ENCODE data around the gene ETFB.

The ETFB gene

DNA sequence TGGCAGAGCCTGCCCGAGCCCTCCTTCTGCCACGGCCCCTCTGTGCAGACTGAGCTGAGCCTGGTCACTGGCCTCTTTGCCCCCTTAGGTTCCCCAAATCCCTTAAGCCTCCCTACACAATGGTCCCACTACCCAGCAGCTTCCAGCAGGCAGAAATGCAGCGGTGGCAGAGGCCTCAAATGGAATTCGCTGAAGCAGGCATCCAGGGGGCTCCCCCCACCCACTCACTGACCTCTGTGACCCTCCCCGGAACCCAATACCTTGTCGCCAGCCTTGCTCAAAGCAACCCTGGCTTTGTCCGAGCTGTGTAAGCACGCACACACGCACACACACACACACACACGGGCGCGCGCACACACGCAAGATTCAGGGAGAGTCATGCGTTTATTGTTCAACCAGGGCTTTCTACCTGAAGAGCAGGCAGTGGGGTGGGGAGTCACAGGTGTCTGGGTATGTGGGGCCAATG is 21.8 kb upstream of the ETFB start, which contains the start of gene LIM2:
Gene LIM2, minus strand, starts transcription at position 51 of the 466 bp plus-strand sequence. CDS start 531 bp downstream, outside the sequence.
- TF ChIP-seq POLR2A (IDR thresholded peaks at IDR 0.05; ENCODE audit: low read length) (no peak), GATA1 (IDR thresholded peaks at IDR 0.05; ENCODE audit: low read depth, low read length) (no peak)
- DNase-seq: no peak

DNA sequence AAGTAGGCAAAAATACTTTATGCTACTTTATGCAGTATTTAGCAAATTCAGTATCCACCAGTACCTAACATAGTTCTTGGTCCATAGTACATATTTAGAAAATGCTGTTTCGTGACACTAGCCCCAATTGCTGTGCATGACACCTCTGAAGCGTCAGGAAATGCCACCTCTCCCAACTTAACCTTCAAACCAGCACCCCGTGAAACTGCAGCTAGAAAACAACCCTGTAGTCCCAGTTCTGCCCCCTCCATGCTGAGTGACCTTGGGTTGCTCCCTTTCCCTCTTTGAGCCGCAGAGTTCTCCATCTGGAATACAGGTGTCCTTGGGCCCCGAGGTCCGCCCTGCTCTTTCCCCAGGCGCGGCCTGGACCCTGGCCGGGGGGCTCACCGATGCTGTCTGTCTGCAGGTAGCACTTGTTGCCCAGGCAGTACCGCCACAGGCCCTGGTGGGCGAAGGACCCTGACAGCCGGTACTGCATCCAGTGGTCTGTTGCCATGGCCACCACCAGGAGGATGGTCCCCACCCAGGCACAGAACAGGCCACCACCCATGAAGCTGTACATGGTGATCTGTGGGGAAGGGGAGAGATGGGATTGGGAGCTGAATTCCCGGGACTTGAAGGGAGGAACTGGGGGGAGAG is 20.8 kb upstream of the ETFB start:
- no peak for TF ChIP-seq GATA1 (IDR thresholded peaks at IDR 0.05; ENCODE audit: low read depth, low read length)
- TF ChIP-seq POLR2A (IDR thresholded peaks at IDR 0.05; ENCODE audit: low read length): no peak
- DNase-seq: no peak

DNA sequence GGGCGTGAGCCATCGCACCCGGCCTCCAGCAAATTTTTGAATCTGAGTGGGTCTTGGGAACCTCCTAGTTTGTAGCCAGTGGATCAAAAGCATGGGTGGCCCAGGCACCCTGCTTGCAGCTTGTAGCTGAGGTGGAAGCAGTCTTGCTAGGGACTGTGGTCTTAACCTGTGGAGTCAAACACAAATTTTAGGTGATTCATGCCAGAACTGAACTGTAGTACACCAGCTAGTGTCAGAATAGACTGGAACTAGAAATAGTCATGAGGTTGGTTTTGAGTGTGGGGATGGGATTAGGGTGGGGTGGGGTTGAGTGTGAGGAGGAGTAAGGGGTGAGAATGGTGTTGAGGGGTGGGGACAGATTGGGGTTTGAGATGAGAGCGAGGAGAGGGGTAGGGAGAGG is 15.8 kb upstream of the ETFB start:
- TF ChIP-seq GATA1 (IDR thresholded peaks at IDR 0.05; ENCODE audit: low read depth, low read length) (no peak), POLR2A (IDR thresholded peaks at IDR 0.05; ENCODE audit: low read length) (no peak)
- DNase-seq: no peak

DNA sequence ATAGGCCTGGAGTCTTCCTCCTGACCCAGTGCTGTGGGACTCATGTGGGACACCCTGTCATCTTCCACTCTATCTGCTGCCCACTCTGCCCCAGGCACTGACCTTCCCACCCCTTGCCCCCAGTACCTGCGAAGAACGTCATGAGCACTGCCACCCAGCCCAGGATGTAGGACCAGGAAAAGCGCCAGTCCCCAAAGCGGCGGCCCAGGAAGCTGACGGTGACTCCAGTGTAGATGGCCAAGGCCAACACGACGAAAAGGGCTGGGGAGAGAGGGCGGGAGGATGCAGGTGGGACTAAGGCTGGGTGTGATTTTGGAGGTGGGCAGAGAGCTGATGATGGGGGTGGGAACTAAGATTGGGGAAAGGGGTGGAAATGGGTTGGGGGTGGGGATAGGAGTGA is 14.2 kb upstream of the ETFB start:
- no peak for DNase-seq
- TF ChIP-seq GATA1 (IDR thresholded peaks at IDR 0.05; ENCODE audit: low read depth, low read length) (no peak), POLR2A (IDR thresholded peaks at IDR 0.05; ENCODE audit: low read length) (no peak)

DNA sequence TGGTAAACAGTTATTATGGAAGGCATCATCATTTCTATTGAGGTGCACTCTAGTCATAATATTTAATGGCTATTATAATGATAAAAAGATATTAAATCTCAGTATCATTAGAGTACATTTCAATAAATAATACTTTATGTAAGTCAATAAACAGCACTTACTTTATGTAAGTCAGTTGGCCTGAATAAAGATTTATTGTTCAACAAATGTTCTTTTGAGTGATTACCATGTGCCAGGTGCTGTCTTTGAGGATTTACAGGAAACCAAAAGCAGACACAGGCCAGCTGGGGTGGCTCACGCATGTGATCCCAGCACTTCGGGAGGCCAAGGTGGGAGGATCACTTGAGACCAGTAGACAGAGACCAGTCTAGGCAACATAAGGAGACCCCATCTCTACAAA is 11.2 kb upstream of the ETFB start:
- TF ChIP-seq GATA1 (IDR thresholded peaks at IDR 0.05; ENCODE audit: low read depth, low read length) (no peak), POLR2A (IDR thresholded peaks at IDR 0.05; ENCODE audit: low read length) (no peak)
- DNase-seq: no peak

DNA sequence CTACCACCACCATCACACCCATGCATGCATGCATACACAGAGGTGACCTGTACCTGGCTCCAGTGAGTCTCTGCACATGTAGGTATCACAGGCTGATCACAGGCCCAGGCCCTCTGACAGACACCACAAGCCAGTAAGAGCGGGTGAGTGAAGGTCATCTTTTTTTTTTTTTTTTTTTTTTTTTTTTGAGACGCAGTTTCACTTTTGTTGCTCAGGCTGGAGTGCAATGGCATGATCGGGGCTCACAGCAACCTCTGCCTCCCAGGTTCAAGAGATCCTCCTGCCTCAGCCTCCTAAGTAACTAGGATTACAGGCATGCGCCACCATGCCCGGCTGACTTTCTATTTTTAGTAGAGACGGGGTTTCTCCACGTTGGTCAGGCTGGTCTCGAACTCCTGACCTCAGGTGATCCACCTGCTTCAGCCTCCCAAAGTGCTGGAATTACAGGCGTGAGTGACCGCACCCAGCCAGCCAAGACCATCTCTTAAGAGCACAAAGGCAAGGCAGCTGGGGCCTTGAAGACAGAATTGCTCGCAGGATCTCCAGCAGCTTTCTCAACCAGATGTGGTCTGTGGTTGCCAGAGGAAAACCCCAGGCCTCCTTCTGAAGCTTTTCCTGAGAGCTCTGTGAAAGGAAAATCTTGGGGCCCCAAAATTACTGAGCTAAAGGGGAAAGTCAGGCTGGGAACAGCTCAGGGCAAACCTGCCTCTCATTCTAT is 9.5 kb upstream of the ETFB start:
- no peak for DNase-seq
- TF ChIP-seq GATA1 (IDR thresholded peaks at IDR 0.05; ENCODE audit: low read depth, low read length) (no peak), POLR2A (IDR thresholded peaks at IDR 0.05; ENCODE audit: low read length) (no peak)

DNA sequence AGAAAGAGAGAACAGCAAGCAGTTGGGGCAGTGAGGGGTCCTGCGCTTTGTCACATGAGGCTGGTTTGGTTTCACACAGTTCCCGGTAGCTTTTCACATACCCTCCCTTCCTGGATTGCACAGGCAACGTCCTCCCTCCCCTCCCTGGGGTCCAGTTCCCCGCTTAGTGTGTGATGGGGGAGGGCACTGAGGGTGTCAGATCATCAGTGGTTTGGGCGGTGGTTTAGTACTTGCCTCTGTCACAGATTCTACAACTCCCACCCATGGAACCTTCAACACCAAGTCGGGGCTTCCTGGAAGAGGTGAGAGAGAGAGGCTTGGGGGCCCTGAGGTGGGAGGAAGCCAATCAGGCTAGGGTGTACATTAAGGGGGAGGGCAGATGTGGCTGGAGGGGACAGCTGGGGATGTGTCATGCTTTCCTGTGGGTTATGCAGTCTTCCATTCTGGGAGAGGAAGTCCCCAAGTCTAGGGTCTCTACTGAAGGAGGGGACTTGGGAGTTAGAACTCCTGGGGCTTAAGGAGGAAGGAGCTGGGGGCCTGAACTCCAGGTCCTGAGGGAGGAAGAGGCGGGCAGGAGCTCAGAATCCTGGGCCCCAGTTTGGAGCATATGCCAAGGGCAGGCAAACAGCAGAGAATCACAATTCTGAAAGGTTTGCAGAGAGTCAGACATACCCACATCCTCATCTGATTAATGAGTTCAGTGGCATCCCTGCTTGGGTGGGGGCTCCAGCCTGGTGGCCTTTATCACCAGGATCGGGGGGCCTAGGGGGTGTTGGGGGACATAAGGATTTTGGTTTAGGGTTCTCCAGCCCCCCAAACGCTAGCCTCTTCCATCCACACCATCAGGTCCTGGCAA is 6.7 kb upstream of the ETFB start, which contains the start of gene NKG7:
Gene NKG7, minus strand, starts transcription at position 6 of the 856 bp plus-strand sequence. CDS start 119 bp downstream, outside the sequence.
- no peak for DNase-seq
- no peak for TF ChIP-seq POLR2A (IDR thresholded peaks at IDR 0.05; ENCODE audit: low read length)
- TF ChIP-seq GATA1 (IDR thresholded peaks at IDR 0.05; ENCODE audit: low read depth, low read length): no peak

DNA sequence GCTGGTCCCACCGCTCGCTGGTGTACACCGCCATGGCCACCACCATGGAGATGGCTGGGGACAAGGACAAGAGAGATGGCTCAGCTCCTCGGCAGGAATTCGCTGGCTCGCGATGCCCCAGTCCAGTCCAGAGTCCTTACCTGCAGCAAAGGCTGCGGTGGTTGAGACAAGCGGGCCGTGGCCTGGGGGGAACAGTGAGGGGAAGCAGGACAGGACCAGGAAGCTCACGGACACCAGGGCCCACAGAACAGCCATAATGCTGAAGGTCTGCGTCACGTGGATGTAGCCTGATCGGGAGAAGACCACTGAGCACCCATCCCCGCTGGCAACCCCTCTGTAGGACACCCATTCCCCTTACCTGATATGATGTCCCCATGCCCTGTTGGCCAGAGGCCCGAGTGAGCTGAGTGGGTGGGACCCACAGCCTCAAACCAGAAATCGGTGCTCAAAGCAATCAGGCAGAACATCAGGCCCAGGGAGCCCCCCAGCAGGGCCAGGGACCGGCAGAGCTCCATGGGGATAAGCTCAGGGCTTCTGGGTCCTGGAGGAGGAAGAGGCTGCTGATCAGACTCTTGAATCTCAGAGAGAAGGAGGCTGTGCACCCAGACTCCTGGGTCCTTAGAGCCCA is 5.9 kb upstream of the ETFB start:
- DNase-seq: no peak
- no peak for TF ChIP-seq POLR2A (IDR thresholded peaks at IDR 0.05; ENCODE audit: low read length)
- TF ChIP-seq GATA1 (IDR thresholded peaks at IDR 0.05; ENCODE audit: low read depth, low read length): no peak

DNA sequence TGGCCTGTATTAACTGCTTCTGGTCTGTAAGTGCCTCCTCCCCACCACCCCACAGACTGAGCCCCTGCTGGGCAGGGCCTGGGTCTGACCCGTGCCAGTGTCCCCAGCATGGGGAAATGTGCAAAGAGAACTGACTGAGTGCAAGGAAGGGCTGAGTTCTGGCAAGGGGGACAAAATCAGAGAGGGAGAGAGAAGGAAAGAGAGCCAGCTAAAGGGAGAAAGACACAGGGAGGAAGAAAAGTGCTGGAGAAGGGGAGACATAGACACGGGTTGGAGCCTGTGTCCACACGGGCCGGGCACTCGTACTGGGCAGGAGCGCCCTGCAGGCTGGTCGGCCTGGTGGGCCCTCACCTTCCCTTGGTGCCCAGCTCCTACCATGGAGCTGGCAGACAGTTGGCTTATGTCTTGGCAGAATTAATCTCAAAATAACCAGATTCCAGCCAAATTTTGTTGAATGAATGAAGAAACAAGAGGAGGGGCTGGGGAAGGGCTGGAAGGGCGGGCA is 5.0 kb upstream of the ETFB start:
- TF ChIP-seq GATA1 (IDR thresholded peaks at IDR 0.05; ENCODE audit: low read depth, low read length) (no peak), POLR2A (IDR thresholded peaks at IDR 0.05; ENCODE audit: low read length) (no peak)
- no peak for DNase-seq

DNA sequence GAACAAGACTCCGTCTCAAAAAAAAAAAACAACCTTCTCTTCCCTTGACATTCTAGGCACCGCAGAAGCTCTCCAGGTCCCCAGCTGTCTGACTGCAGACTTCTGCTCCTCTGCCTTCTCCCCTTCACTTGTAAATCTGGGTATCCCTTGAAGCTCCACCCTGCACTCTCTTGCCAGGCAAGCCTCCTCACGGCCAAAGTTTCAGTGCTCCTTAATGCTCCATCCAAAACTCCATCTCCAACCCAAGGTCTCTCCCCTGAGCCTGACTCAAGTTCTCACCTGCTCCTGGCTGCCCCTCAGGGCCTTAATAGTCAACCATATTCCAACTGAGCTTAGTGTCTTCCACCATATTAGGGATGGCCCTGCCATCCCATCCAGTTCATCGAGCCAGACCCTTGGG is 4.0 kb upstream of the ETFB start:
- no peak for DNase-seq
- TF ChIP-seq GATA1 (IDR thresholded peaks at IDR 0.05; ENCODE audit: low read depth, low read length) (no peak), POLR2A (IDR thresholded peaks at IDR 0.05; ENCODE audit: low read length) (no peak)

DNA sequence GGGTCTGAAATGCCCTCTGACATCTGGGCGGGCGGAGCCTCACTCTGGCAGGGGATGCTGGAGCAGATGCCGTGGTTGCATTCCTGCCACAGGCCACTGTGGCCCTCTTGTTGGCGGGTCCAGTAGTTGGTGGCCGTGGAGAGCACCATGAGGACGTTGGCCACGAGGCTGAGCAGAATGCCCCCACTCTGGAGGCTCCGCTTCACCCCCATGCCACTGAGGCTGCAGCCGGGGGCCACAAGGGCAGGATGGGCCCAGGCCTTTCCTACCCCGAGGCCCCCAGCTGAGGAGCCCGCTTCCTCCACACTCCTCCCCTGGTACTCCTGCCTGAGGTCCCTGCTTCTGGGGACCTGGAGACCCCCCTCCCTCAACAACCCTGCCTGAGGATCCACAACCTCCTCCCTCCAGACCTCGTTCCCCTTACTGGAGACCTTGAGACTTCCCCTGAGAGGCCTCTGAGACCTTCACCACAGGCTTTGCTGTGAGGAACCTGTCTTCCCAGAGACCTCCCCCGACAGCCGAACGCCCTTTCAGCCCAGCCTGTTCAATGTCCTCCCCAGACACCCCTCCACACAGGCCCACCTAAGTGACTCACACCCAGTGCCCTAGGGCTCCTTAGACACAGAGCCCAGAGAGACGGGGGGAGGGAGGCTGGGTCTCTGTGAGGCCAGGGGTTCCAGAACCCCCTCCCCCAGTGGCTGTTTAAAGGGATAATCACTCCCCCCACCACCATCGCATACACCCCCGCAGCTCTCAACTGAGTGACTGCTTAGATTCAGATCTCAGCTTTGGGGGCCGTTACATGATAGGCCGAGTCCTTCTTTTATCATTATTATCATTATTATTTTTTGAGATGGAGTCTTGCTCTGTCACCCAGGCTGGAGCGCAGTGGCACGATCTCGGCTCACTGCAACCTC is 2.4 kb upstream of the ETFB start, which contains the start of gene CLDND2:
Gene CLDND2, minus strand, starts transcription at position 638 of the 917 bp plus-strand sequence. Its CDS starts 426 bp downstream, at position 212.
- TF ChIP-seq GATA1 (IDR thresholded peaks at IDR 0.05; ENCODE audit: low read depth, low read length) (no peak), POLR2A (IDR thresholded peaks at IDR 0.05; ENCODE audit: low read length) (no peak)
- DNase-seq: no peak

Measured in erythroblast (primary cell).